ENCODE measurements around the gene GDPD5.
A peak's percentile ranks its signal among the peaks of the same experiment; 100 is the strongest.

Gene GDPD5, protein sequence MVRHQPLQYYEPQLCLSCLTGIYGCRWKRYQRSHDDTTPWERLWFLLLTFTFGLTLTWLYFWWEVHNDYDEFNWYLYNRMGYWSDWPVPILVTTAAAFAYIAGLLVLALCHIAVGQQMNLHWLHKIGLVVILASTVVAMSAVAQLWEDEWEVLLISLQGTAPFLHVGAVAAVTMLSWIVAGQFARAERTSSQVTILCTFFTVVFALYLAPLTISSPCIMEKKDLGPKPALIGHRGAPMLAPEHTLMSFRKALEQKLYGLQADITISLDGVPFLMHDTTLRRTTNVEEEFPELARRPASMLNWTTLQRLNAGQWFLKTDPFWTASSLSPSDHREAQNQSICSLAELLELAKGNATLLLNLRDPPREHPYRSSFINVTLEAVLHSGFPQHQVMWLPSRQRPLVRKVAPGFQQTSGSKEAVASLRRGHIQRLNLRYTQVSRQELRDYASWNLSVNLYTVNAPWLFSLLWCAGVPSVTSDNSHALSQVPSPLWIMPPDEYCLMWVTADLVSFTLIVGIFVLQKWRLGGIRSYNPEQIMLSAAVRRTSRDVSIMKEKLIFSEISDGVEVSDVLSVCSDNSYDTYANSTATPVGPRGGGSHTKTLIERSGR
- 85.8 to 159 (median 128) reads per million in 3 donors for total RNA-seq

- H3K36me3 ChIP-seq (ENCODE audit: control insufficient read depth, insufficient read depth, low read length): no peaks in the 10 kb centered on the region
- peaks cover 38% of the 10 kb centered on the region for H3K4me1 ChIP-seq (ENCODE audit: control insufficient read depth, insufficient read depth, low read length, poor library complexity, severe bottlenecking)
- H3K9me3 ChIP-seq (ENCODE audit: control insufficient read depth, low read length): no peaks in the 10 kb centered on the region
- peak within 1 kb of the TSS; percentile 80 for H3K4me3 ChIP-seq (ENCODE audit: insufficient read depth, low read depth, low read length, poor library complexity, severe bottlenecking)
- H3K27ac ChIP-seq (ENCODE audit: insufficient read depth, low read length, poor library complexity, severe bottlenecking): peak within 1 kb of the TSS; percentile 50
- DNase-seq: peak; percentile 83 to 85 (median 84)
- H3K27me3 ChIP-seq (replicated peaks; ENCODE audit: control insufficient read depth, insufficient read depth, low read length, poor library complexity, severe bottlenecking): no peaks in the 10 kb centered on the region
Observed at GRCh38 chr11:75525433-75526191, at the start of gene GDPD5. GDPD5 (minus strand) TSS chr11:75525941; CDS start chr11:75477735, 48,206 bp downstream.

- DNase-seq: no peak
- no peak overlapping the region for H3K27ac ChIP-seq (ENCODE audit: insufficient read depth, low read length, poor library complexity, severe bottlenecking)
- H3K4me1 ChIP-seq (ENCODE audit: control insufficient read depth, insufficient read depth, low read length, poor library complexity, severe bottlenecking): no peaks in the 10 kb centered on the region
- peaks cover 17% of the 10 kb centered on the region for H3K36me3 ChIP-seq (ENCODE audit: control insufficient read depth, insufficient read depth, low read length)
- no peak overlapping the region for H3K4me3 ChIP-seq (ENCODE audit: insufficient read depth, low read depth, low read length, poor library complexity, severe bottlenecking)
- H3K9me3 ChIP-seq (ENCODE audit: control insufficient read depth, low read length): no peaks in the 10 kb centered on the region
- H3K27me3 ChIP-seq (replicated peaks; ENCODE audit: control insufficient read depth, insufficient read depth, low read length, poor library complexity, severe bottlenecking): no peaks in the 10 kb centered on the region
Observed at GRCh38 chr11:75574698-75575602, 49.2 kb upstream of the GDPD5 start.

GRCh38 chr11:75572744-75573143 lies 47.0 kb upstream of the GDPD5 start:
- DNase-seq: no peak
- H3K27me3 ChIP-seq (replicated peaks; ENCODE audit: control insufficient read depth, insufficient read depth, low read length, poor library complexity, severe bottlenecking): no peaks in the 10 kb centered on the region
- H3K9me3 ChIP-seq (ENCODE audit: control insufficient read depth, low read length): no peaks in the 10 kb centered on the region
- H3K4me3 ChIP-seq (ENCODE audit: insufficient read depth, low read depth, low read length, poor library complexity, severe bottlenecking): no peak overlapping the region
- no peak overlapping the region for H3K27ac ChIP-seq (ENCODE audit: insufficient read depth, low read length, poor library complexity, severe bottlenecking)
- no peaks in the 10 kb centered on the region for H3K4me1 ChIP-seq (ENCODE audit: control insufficient read depth, insufficient read depth, low read length, poor library complexity, severe bottlenecking)
- H3K36me3 ChIP-seq (ENCODE audit: control insufficient read depth, insufficient read depth, low read length): peaks cover 38% of the 10 kb centered on the region

DNA sequence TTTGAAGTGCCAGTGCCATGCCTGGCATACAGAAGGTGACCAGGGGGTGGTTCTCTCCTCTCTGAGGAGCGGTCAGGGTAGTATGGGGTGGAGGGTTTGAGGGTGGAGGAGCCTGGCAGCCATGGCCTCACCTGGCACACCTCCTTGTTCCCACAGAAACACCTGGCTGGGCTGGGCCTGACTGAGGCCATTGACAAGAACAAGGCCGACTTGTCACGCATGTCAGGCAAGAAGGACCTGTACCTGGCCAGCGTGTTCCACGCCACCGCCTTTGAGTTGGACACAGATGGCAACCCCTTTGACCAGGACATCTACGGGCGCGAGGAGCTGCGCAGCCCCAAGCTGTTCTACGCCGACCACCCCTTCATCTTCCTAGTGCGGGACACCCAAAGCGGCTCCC lies 45.9 kb upstream of the GDPD5 start:
- H3K9me3 ChIP-seq (ENCODE audit: control insufficient read depth, low read length): no peaks in the 10 kb centered on the region
- no peaks in the 10 kb centered on the region for H3K4me1 ChIP-seq (ENCODE audit: control insufficient read depth, insufficient read depth, low read length, poor library complexity, severe bottlenecking)
- H3K27ac ChIP-seq (ENCODE audit: insufficient read depth, low read length, poor library complexity, severe bottlenecking): no peak overlapping the region
- H3K36me3 ChIP-seq (ENCODE audit: control insufficient read depth, insufficient read depth, low read length): peaks cover 40% of the 10 kb centered on the region
- no peaks in the 10 kb centered on the region for H3K27me3 ChIP-seq (replicated peaks; ENCODE audit: control insufficient read depth, insufficient read depth, low read length, poor library complexity, severe bottlenecking)
- no peak overlapping the region for H3K4me3 ChIP-seq (ENCODE audit: insufficient read depth, low read depth, low read length, poor library complexity, severe bottlenecking)
- DNase-seq: no peak

- Histone ChIP-seq H3K9me3 (ENCODE audit: control insufficient read depth, low read length) (no peaks in the 10 kb centered on the region), H3K27ac (ENCODE audit: insufficient read depth, low read length, poor library complexity, severe bottlenecking) (no peak overlapping the region), H3K4me1 (ENCODE audit: control insufficient read depth, insufficient read depth, low read length, poor library complexity, severe bottlenecking) (no peaks in the 10 kb centered on the region), H3K27me3 (replicated peaks; ENCODE audit: control insufficient read depth, insufficient read depth, low read length, poor library complexity, severe bottlenecking) (no peaks in the 10 kb centered on the region), H3K36me3 (ENCODE audit: control insufficient read depth, insufficient read depth, low read length) (peaks cover 40% of the 10 kb centered on the region), H3K4me3 (ENCODE audit: insufficient read depth, low read depth, low read length, poor library complexity, severe bottlenecking) (no peak overlapping the region)
- DNase-seq: no peak
Observed at GRCh38 chr11:75570559-75571139, 44.9 kb upstream of the GDPD5 start.

DNA sequence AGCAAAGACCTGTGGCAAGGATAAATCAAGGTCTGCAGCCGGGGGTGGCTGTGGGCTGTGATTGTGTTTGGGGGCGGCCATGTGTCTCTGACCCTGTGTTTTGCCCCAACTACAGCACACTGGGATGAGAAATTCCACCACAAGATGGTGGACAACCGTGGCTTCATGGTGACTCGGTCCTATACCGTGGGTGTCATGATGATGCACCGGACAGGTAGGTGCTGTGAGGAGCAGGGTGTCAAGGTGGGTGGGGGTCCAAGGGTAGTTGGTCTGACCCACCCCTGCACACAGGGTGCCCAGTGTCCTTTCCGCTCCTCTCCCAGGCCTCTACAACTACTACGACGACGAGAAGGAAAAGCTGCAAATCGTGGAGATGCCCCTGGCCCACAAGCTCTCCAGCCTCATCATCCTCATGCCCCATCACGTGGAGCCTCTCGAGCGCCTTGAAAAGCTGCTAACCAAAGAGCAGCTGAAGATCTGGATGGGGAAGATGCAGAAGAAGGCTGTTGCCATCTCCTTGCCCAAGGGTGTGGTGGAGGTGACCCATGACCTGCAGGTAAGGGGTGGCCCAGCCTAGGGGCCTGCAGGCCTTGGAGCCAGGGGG lies 43.0 kb upstream of the GDPD5 start:
- Histone ChIP-seq H3K4me1 (ENCODE audit: control insufficient read depth, insufficient read depth, low read length, poor library complexity, severe bottlenecking) (peaks cover 1% of the 10 kb centered on the region), H3K4me3 (ENCODE audit: insufficient read depth, low read depth, low read length, poor library complexity, severe bottlenecking) (no peak overlapping the region), H3K27ac (ENCODE audit: insufficient read depth, low read length, poor library complexity, severe bottlenecking) (no peak overlapping the region), H3K36me3 (ENCODE audit: control insufficient read depth, insufficient read depth, low read length) (peaks cover 40% of the 10 kb centered on the region), H3K9me3 (ENCODE audit: control insufficient read depth, low read length) (no peaks in the 10 kb centered on the region), H3K27me3 (replicated peaks; ENCODE audit: control insufficient read depth, insufficient read depth, low read length, poor library complexity, severe bottlenecking) (no peaks in the 10 kb centered on the region)
- DNase-seq: no peak

- Histone ChIP-seq H3K9me3 (ENCODE audit: control insufficient read depth, low read length) (no peaks in the 10 kb centered on the region), H3K4me3 (ENCODE audit: insufficient read depth, low read depth, low read length, poor library complexity, severe bottlenecking) (no peak overlapping the region), H3K27ac (ENCODE audit: insufficient read depth, low read length, poor library complexity, severe bottlenecking) (no peak overlapping the region), H3K4me1 (ENCODE audit: control insufficient read depth, insufficient read depth, low read length, poor library complexity, severe bottlenecking) (peaks cover 9% of the 10 kb centered on the region), H3K27me3 (replicated peaks; ENCODE audit: control insufficient read depth, insufficient read depth, low read length, poor library complexity, severe bottlenecking) (no peaks in the 10 kb centered on the region), H3K36me3 (ENCODE audit: control insufficient read depth, insufficient read depth, low read length) (peaks cover 38% of the 10 kb centered on the region)
- DNase-seq: no peak
Observed at GRCh38 chr11:75567971-75568370, 42.2 kb upstream of the GDPD5 start.

DNA sequence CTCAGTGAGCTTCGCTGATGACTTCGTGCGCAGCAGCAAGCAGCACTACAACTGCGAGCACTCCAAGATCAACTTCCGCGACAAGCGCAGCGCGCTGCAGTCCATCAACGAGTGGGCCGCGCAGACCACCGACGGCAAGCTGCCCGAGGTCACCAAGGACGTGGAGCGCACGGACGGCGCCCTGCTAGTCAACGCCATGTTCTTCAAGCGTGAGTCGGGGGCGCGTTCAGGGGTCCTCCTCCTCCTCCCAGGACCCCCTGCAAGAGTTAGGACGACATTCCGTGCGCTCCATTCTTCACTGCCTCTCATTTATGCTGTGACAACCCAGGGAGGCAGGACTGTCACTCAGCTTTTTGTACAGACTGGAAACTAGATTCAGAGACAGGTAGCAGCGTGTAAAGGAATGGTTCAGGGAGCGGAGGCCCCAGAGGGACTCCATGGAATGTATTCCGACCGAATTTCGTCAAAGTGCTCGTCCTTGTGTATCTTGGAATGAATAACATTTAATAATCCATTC lies 41.1 kb upstream of the GDPD5 start:
- Histone ChIP-seq H3K27me3 (replicated peaks; ENCODE audit: control insufficient read depth, insufficient read depth, low read length, poor library complexity, severe bottlenecking) (no peaks in the 10 kb centered on the region), H3K9me3 (ENCODE audit: control insufficient read depth, low read length) (no peaks in the 10 kb centered on the region), H3K4me3 (ENCODE audit: insufficient read depth, low read depth, low read length, poor library complexity, severe bottlenecking) (no peak overlapping the region), H3K4me1 (ENCODE audit: control insufficient read depth, insufficient read depth, low read length, poor library complexity, severe bottlenecking) (peaks cover 13% of the 10 kb centered on the region), H3K27ac (ENCODE audit: insufficient read depth, low read length, poor library complexity, severe bottlenecking) (no peak overlapping the region), H3K36me3 (ENCODE audit: control insufficient read depth, insufficient read depth, low read length) (peaks cover 30% of the 10 kb centered on the region)
- DNase-seq: no peak
